WI38 (cell line): Measurements from ENCODE around the gene CD36.
"Not testable (repeated sequence)": the region's sequence is repeated elsewhere in the genome, so short reads cannot be mapped to it uniquely, and the experiment has no call there.

Experiments
- H3K4me3 ChIP-seq: 2 replicates; pipeline ENCODE4 v1.5.1; 2011; ENCODE audit warnings: low read depth, mild to moderate bottlenecking, control low read depth, low read length
- TF ChIP-seq, protein P1 (sequence below): IDR thresholded peaks from 2 replicates; pipeline ENCODE4 v1.5.1; 2012; ENCODE audit warnings: low read depth, mild to moderate bottlenecking, control low read depth, low read length

Gene CD36

DNA sequence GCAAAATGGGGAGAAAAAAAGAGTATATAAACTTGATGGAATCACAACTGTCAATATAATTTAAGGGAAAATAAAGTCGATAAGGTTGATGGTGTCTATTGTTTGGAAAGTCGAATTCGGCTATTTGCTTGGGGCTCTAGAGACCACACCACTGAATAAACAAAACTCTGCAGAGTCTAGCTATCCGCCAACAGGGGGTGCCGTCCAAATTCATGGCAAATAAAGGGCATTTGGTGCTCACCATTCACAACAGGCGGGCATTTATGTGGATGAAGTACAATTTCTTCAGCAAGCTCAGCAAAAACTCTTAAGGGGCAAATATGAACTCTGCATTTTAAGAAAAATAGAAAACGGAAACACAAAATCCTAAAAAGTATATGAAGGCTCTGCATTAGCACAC lies 23.3 kb downstream of the CD36 start:
- H3K4me3 ChIP-seq: no peak overlapping the region
- TF ChIP-seq, protein P1, sequence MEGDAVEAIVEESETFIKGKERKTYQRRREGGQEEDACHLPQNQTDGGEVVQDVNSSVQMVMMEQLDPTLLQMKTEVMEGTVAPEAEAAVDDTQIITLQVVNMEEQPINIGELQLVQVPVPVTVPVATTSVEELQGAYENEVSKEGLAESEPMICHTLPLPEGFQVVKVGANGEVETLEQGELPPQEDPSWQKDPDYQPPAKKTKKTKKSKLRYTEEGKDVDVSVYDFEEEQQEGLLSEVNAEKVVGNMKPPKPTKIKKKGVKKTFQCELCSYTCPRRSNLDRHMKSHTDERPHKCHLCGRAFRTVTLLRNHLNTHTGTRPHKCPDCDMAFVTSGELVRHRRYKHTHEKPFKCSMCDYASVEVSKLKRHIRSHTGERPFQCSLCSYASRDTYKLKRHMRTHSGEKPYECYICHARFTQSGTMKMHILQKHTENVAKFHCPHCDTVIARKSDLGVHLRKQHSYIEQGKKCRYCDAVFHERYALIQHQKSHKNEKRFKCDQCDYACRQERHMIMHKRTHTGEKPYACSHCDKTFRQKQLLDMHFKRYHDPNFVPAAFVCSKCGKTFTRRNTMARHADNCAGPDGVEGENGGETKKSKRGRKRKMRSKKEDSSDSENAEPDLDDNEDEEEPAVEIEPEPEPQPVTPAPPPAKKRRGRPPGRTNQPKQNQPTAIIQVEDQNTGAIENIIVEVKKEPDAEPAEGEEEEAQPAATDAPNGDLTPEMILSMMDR: no peak

DNA sequence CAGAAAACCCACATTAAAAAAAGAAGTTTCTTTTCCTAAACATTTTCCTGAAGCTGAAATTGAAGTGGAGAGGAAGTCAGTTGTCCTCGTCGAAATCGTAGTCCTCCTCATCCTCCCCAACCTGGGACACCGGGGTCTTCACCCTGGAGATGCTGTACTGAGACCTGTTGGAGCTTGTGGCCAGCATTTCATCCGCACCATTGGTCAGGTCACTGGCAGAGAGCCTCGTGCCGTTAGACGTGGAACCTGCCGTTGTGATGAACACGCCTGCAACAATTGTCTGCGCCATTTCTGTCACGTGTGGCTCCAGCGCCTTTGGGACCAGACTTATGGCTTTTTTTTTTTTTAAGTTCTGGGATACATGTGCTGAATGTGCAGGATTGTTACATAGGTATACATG lies 23.8 kb downstream of the CD36 start:
- no peak overlapping the region for H3K4me3 ChIP-seq
- TF ChIP-seq, protein P1: no peak

DNA sequence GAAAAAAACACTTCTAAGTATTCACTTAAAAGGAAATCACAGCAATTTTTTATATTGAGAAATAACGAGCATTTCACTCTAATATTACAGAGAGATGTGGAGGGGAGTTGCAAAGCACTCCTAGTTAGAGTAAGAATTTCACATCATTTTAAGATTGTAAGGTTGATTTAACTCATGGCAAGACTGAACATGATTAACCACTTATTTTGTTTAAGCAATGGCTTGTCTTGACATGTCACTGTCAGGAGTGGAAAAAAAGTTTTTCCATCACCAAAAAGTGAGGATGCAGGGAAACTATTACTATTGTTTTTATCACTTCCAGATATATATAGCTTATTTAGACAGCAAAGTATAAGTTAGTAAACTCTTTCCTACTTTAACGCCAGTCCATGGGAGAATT lies 27.1 kb downstream of the CD36 start:
- no peak overlapping the region for H3K4me3 ChIP-seq
- TF ChIP-seq, protein P1: no peak

DNA sequence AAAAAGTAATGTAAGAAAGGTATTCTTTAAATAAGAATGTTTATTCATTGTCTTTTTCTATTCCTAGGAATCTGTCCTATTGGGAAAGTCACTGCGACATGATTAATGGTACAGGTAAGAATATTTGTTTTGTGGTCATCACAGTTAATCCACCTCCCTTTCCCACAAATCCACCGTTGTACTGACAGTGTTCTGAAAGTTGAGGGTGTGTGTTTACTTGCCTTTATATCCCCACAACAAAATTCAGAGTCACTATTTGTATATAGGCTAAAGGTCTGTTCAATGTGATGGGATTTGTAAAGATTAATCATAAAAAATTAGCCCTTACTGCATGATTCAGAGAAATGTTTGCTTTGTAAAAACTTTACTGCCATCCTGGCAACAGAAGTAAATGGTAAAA lies 27.9 kb downstream of the CD36 start:
- no peak overlapping the region for H3K4me3 ChIP-seq
- TF ChIP-seq, protein P1: no peak

DNA sequence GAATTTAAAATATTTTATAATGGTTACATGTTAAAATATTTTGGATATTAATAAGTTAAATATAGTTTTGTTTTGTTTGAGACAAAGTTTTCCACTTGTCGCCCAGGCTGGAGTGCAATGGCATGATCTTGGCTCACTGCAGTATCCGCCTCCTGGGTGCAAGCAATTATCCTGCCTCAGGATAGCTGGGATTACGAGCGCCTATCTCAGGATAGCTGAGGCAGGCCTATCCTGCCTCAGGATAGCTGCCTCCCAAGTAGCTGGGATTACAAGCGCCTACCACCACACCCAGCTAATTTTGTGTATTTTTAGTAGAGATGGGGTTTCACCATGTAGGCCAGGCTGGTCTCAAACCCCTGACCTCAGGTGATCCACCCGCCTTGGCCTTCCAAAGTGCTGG lies 30.9 kb downstream of the CD36 start:
- not testable (repeated sequence) for H3K4me3 ChIP-seq

DNA sequence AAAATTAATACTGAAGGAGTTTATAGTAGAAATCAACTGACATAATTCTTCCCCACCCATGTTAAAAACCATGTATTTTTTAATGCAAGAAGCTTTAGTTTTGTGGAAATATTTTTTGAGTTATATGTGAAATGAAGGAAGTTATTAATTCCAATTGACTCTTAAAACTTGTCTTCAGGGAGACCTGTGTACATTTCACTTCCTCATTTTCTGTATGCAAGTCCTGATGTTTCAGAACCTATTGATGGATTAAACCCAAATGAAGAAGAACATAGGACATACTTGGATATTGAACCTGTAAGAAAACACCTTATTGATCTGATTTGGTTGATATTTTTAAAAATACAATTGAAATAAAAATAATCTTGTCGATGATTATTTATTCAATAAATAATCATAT lies 33.3 kb downstream of the CD36 start:
- H3K4me3 ChIP-seq: no peak overlapping the region
- TF ChIP-seq, protein P1: no peak

DNA sequence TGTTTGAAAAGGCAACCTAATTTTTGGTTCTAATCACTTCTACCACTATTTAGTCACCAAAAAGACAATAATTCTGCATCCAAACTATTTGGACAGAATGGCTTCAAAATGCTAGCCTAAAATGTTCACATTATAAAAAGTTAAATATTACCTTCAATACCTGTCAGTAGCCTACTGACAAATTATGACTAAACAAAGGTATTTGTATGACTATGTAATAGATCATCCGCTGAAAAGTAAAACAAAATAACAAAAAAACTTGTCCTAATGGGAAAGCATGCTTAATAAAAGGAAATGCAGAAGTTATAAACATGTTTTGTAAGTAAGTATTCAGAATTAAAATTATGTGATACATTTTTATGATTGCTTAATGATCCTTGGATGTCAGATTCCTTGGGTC lies 36.6 kb downstream of the CD36 start:
- TF ChIP-seq, protein P1: no peak
- H3K4me3 ChIP-seq: no peak overlapping the region

DNA sequence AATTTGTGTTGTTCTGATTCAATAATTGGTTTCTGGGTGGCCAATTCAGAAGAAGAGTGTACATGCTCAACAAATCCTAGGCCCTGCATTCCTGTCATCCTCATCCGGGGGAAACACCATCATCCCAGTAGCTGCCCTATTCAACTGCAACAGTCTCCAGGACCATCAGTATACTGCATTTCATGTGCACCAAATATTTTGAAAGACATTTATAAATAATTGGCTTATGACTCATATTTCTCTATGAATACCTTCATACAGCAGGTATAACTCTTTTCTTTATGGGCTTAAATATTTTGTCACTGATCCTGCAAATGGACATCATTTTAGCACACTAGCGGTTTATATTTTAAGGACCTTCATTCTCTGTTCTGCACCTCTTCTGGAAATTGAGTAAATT lies 38.0 kb downstream of the CD36 start:
- no peak overlapping the region for H3K4me3 ChIP-seq
- TF ChIP-seq, protein P1: no peak
